LNCAP (cell line): ENCODE measurements around the gene TAB2.

ENCODE experiments used
- CTCF ChIP-seq: fragments of 450-650 bp; IDR thresholded peaks from 2 replicates; pipeline ENCODE4 v1.5.1; 2017; ENCODE audit warnings: mild to moderate bottlenecking

The TAB2 gene

GRCh38 chr6:149458196-149458595 lies 140.7 kb downstream of the TAB2 start:
- TF ChIP-seq CTCF = no peak

DNA sequence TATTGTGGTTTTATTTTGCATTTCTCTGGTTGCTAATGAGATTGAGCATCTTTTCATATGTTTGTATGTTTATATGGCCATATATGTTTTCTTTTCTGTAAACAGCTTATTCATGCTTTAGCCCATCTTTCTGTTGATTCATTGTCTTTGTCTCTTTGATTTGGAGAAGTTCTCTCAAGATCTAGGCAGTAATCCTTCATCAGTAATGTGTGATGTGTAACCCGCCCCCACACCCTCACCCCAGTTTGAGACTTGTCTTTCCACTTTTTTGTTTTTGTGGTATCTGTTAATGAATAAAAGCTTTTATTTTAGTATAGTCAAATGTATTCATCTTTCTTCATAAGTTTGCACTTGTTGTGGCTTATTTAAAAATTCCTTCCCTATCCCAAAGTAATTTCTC lies 141.3 kb downstream of the TAB2 start:
- no peak for TF ChIP-seq CTCF

- TF ChIP-seq CTCF = no peak
Observed at GRCh38 chr6:149459761-149460160, 142.2 kb downstream of the TAB2 start.
